Neuron (in vitro differentiated cells): ENCODE measurements around the gene NTPCR.

Experiments used
- H2AFZ ChIP-seq: one replicate; pipeline ENCODE4 v1.6.1; 2013; ENCODE audit warnings: low read depth, mild to moderate bottlenecking, inconsistent platforms, low read length, moderate library complexity
- H3K27me3 ChIP-seq: one replicate; pipeline ENCODE4 v1.6.1; 2013; ENCODE audit warnings: low read length; ENCODE audit not compliant: insufficient read depth
- H3K36me3 ChIP-seq: one replicate; pipeline ENCODE4 v1.6.1; 2013; ENCODE audit warnings: low read length; ENCODE audit not compliant: insufficient read depth
- H3K4me1 ChIP-seq: one replicate; pipeline ENCODE4 v1.6.1; 2013; ENCODE audit warnings: low read length; ENCODE audit not compliant: insufficient read depth
- H3K4me3 ChIP-seq: 2 replicates; pipeline ENCODE4 v1.5.1; 2013; ENCODE audit warnings: mild to moderate bottlenecking, low read length, moderate library complexity
- H3K9me3 ChIP-seq: one replicate; pipeline ENCODE4 v1.6.1; 2013; ENCODE audit warnings: low read length

The NTPCR gene

GRCh38 chr1:233025157-233025556 is 74.7 kb downstream of the NTPCR start:
- H3K27me3 ChIP-seq = no peaks in the 10 kb centered on the region
- H3K36me3 ChIP-seq = no peaks in the 10 kb centered on the region
- no peaks in the 10 kb centered on the region for H3K9me3 ChIP-seq
- H3K4me1 ChIP-seq = peaks cover 13% of the 10 kb centered on the region
- H2AFZ ChIP-seq = no peak overlapping the region
- no peak overlapping the region for H3K4me3 ChIP-seq

DNA sequence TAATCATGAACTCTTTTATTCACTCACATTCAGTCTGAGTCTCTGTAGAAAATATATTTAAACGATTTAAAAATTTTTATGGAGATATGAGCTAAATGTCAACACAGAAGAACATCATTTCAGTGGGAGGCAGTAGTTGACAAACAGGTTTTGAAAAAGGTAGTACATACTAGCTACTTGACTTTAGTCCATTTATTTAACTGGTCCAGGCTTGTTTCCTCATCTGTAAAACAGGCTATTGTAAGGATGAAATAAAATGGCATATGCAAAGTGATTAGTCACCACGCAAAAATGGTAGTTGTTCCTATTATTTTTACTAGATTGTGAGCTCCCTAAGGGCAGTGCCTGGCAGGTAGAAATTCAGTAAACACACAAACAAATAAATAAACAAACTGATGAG is 75.2 kb downstream of the NTPCR start:
- H3K27me3 ChIP-seq = no peaks in the 10 kb centered on the region
- H2AFZ ChIP-seq = no peak overlapping the region
- peaks cover 9% of the 10 kb centered on the region for H3K4me1 ChIP-seq
- H3K4me3 ChIP-seq = no peak overlapping the region
- H3K9me3 ChIP-seq = no peaks in the 10 kb centered on the region
- H3K36me3 ChIP-seq = no peaks in the 10 kb centered on the region

- no peak overlapping the region for H3K4me3 ChIP-seq
- no peak overlapping the region for H2AFZ ChIP-seq
- H3K9me3 ChIP-seq = no peaks in the 10 kb centered on the region
- no peaks in the 10 kb centered on the region for H3K27me3 ChIP-seq
- peaks cover 3% of the 10 kb centered on the region for H3K4me1 ChIP-seq
- H3K36me3 ChIP-seq = no peaks in the 10 kb centered on the region
These were observed 76.6 kb downstream of the NTPCR start for GRCh38 chr1:233027046-233027445.

DNA sequence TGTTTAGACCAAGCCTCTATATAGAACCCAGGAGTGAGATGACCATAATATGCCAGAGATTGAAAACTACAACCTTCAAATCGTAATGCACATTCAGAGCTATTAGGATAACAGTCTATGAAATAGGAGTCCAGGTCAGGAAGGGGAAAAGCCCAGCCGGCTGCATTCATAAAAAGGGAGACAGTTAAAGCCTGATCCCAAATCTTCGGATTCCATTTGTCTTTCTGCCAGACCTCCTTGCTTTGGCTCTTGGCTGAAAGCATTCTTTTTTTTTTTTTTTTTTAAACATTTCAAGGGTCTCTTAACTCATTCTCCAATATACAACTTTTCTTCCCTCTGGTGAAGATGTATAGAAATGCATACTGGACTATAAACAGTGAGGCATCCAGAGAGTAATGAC is 81.1 kb downstream of the NTPCR start:
- Histone ChIP-seq H3K4me3 (no peak overlapping the region), H3K27me3 (no peaks in the 10 kb centered on the region), H3K9me3 (no peaks in the 10 kb centered on the region)

GRCh38 chr1:233032916-233033315 is 82.5 kb downstream of the NTPCR start:
- Histone ChIP-seq H3K4me1 (peaks cover 8% of the 10 kb centered on the region), H3K9me3 (no peaks in the 10 kb centered on the region), H3K36me3 (no peaks in the 10 kb centered on the region), H2AFZ (no peak overlapping the region), H3K27me3 (no peaks in the 10 kb centered on the region), H3K4me3 (no peak overlapping the region)

More for the DNA sequence above, 81.1 kb downstream of the NTPCR start:
- H3K4me1 ChIP-seq = peaks cover 3% of the 10 kb centered on the region
- H3K36me3 ChIP-seq = no peaks in the 10 kb centered on the region
- no peak overlapping the region for H2AFZ ChIP-seq

GRCh38 chr1:233033361-233033760 is 83.0 kb downstream of the NTPCR start:
- no peaks in the 10 kb centered on the region for H3K27me3 ChIP-seq
- peaks cover 12% of the 10 kb centered on the region for H3K4me1 ChIP-seq
- no peak overlapping the region for H3K4me3 ChIP-seq
- no peaks in the 10 kb centered on the region for H3K9me3 ChIP-seq
- H2AFZ ChIP-seq = no peak overlapping the region
- H3K36me3 ChIP-seq = no peaks in the 10 kb centered on the region
